GM12864 (cell line): ENCODE data around the gene NUP210.

Source experiments
- DNase-seq: peaks from one replicate; pipeline ENCODE4 v3.0.0-alpha.2; 2011; ENCODE audit warnings: low read depth
- H3K4me3 ChIP-seq: 2 replicates; pipeline ENCODE4 v1.5.1; 2011; ENCODE audit warnings: mild to moderate bottlenecking, low read depth, low read length, control low read depth
- CTCF ChIP-seq: IDR thresholded peaks from 2 replicates; pipeline ENCODE4 v1.5.1; 2011; ENCODE audit warnings: low read depth, mild to moderate bottlenecking, moderate library complexity, low read length, control low read depth, inconsistent platforms; ENCODE audit errors: missing control alignments

Gene NUP210

GRCh38 chr3:13403213-13403819 lies 16.8 kb downstream of the NUP210 start:
- no peak for TF ChIP-seq CTCF
- DNase-seq: no peak
- no peak overlapping the region for H3K4me3 ChIP-seq

- no peak for DNase-seq
- H3K4me3 ChIP-seq: no peak overlapping the region
- TF ChIP-seq CTCF: no peak
These were observed 19.0 kb downstream of the NUP210 start for GRCh38 chr3:13401149-13401548.

GRCh38 chr3:13400114-13400673 lies 19.9 kb downstream of the NUP210 start:
- DNase-seq: no peak

GRCh38 chr3:13399603-13400002 lies 20.5 kb downstream of the NUP210 start:
- H3K4me3 ChIP-seq: no peak overlapping the region
- no peak for TF ChIP-seq CTCF
- DNase-seq: no peak

More at GRCh38 chr3:13400114-13400673, 19.9 kb downstream of the NUP210 start:
- no peak overlapping the region for H3K4me3 ChIP-seq
- no peak for TF ChIP-seq CTCF

GRCh38 chr3:13397316-13397715 lies 22.8 kb downstream of the NUP210 start:
- no peak for TF ChIP-seq CTCF
- no peak for DNase-seq
- H3K4me3 ChIP-seq: no peak overlapping the region

- no peak for DNase-seq
- no peak for TF ChIP-seq CTCF
- H3K4me3 ChIP-seq: no peak overlapping the region
These were observed 25.8 kb downstream of the NUP210 start for GRCh38 chr3:13394363-13394762.
